Fibroblast of lung (primary cell): ENCODE measurements around the gene WDHD1. TPM values are rescaled to one million over a fixed set of nuclear protein-coding genes. Genes with fewer than 3 reads are reported as not detected.

Experiments
- DNase-seq, 2 donors: peaks; one replicate each; pipeline versions ENCODE4 v3.0.0 to v3.0.0-alpha.2; 2010; ENCODE audit warnings: low read depth in 2 of 2
- H2AFZ ChIP-seq: 2 replicates; pipeline ENCODE4 v1.5.1; 2012; ENCODE audit warnings: low read length, control low read depth, inconsistent platforms
- H3K27ac ChIP-seq: 2 replicates; pipeline ENCODE4 v1.5.1; 2011; ENCODE audit warnings: low read length, control low read depth; ENCODE audit not compliant: insufficient read depth
- H3K27me3 ChIP-seq: 2 replicates; pipeline ENCODE4 v1.5.1; 2011; ENCODE audit warnings: mild to moderate bottlenecking, low read length; ENCODE audit not compliant: control insufficient read depth, insufficient read depth
- H3K36me3 ChIP-seq: 2 replicates; pipeline ENCODE4 v1.5.1; 2011; ENCODE audit warnings: low read length; ENCODE audit not compliant: control insufficient read depth, insufficient read depth
- H3K4me1 ChIP-seq: 2 replicates; pipeline ENCODE4 v1.5.1; 2011; ENCODE audit warnings: low read length; ENCODE audit not compliant: control insufficient read depth, insufficient read depth; ENCODE audit errors: extremely low read depth
- H3K4me2 ChIP-seq: 2 replicates; pipeline ENCODE4 v1.5.1; 2011; ENCODE audit warnings: low read length, control low read depth; ENCODE audit not compliant: insufficient read depth; ENCODE audit errors: extremely low read depth
- H3K4me3 ChIP-seq, 4 experiments: fragments of 200-600 bp in 1 of 4; sonication (generic) in 1 of 4; replicated peaks in 1 of 4; 2 replicates each; pipeline ENCODE4 v1.5.1; 2011 to 2016; ENCODE audit warnings: low read length in 4 of 4, low read depth in 3 of 4, mild to moderate bottlenecking in 3 of 4, control low read depth in 2 of 4, inconsistent platforms in 1 of 4, mixed read lengths in 1 of 4; ENCODE audit not compliant: insufficient read depth in 1 of 4; ENCODE audit errors: control extremely low read depth in 1 of 4
- H3K79me2 ChIP-seq: 2 replicates; pipeline ENCODE4 v1.5.1; 2012; ENCODE audit warnings: mild to moderate bottlenecking, low read length, inconsistent platforms; ENCODE audit not compliant: control insufficient read depth, insufficient read depth
- H3K9ac ChIP-seq: 2 replicates; pipeline ENCODE4 v1.5.1; 2011; ENCODE audit warnings: mild to moderate bottlenecking, low read length, control low read depth; ENCODE audit not compliant: insufficient read depth
- H3K9me3 ChIP-seq: 2 replicates; pipeline ENCODE4 v1.5.1; 2012; ENCODE audit warnings: low read depth, low read length; ENCODE audit not compliant: control insufficient read depth, insufficient read depth
- H4K20me1 ChIP-seq: 2 replicates; pipeline ENCODE4 v1.5.1; 2011; ENCODE audit warnings: low read length; ENCODE audit not compliant: control insufficient read depth, insufficient read depth; ENCODE audit errors: extremely low read depth
- CTCF ChIP-seq, 2 donors: IDR thresholded peaks in 1 of 2; conservative IDR thresholded peaks in 1 of 2; 1 replicate in 1 of 2; 2 replicates in 1 of 2; pipeline ENCODE4 v1.5.1; 2011 to 2012; ENCODE audit warnings: low read length in 2 of 2, control low read depth in 1 of 2, inconsistent platforms in 1 of 2, low read depth in 1 of 2, mild to moderate bottlenecking in 1 of 2
- EZH2 ChIP-seq: IDR thresholded peaks from 2 replicates; pipeline ENCODE4 v1.5.1; 2012; ENCODE audit warnings: low read length, control low read depth, mild to moderate bottlenecking; ENCODE audit errors: missing control alignments
- polyA plus RNA-seq, 2 donors: library from polyadenylated mRNA; depleted of rRNA in 1 of 2; stranded (reverse) in 1 of 2; unstranded in 1 of 2; fragments of >200 nt; gene quantifications; 2 replicates each; pipeline ENCODE4 v1.2.1, GENCODE V29; 2011 to 2012; ENCODE audit warnings: missing spikeins in 1 of 2
- total RNA-seq: library from RNA; depleted of rRNA; stranded (reverse); fragments of >200 nt; gene quantifications from 2 replicates; pipeline ENCODE4 v1.2.1, GENCODE V29; 2014

Gene WDHD1
- total and polyA plus RNA-seq, 2 donors (not counting 1 experiment from before 2014, with no cell fraction given) = 7.3 to 8.6 TPM

- Histone ChIP-seq H3K36me3 (peaks cover 12% of the 10 kb centered on the region), H4K20me1 (no peaks in the 10 kb centered on the region), H3K9me3 (no peaks in the 10 kb centered on the region), H3K9ac (no peak overlapping the region), H2AFZ (no peak overlapping the region), H3K27ac (no peak overlapping the region), H3K27me3 (no peaks in the 10 kb centered on the region), H3K4me1 (peaks cover 2% of the 10 kb centered on the region), H3K4me2 (no peak overlapping the region), H3K79me2 (peaks cover 50% of the 10 kb centered on the region), H3K4me3 (no peak overlapping the region)
- no peak for TF ChIP-seq CTCF (conservative IDR thresholded peaks at IDR 0.05 in 1 of 2, IDR thresholded peaks at IDR 0.05 in 1 of 2; ENCODE audit: low read depth in 1 of 2, low read length in 2 of 2)
- peak in 1 of 2 donors; percentile 18 for DNase-seq
Measured at GRCh38 chr14:55062517-55063351, 35.8 kb upstream of the WDHD1 start.

GRCh38 chr14:55059333-55059732, 32.4 kb upstream of the WDHD1 start:
- no peak overlapping the region for H2AFZ ChIP-seq
- H3K36me3 ChIP-seq = peaks cover 10% of the 10 kb centered on the region
- no peaks in the 10 kb centered on the region for H3K4me1 ChIP-seq
- H3K27ac ChIP-seq = no peak overlapping the region
- peaks cover 2% of the 10 kb centered on the region for H4K20me1 ChIP-seq
- H3K79me2 ChIP-seq = peaks cover 84% of the 10 kb centered on the region
- no peak overlapping the region for H3K4me3 ChIP-seq
- no peak for DNase-seq
- no peaks in the 10 kb centered on the region for H3K27me3 ChIP-seq
- no peak overlapping the region for H3K9ac ChIP-seq
- H3K4me2 ChIP-seq = no peak overlapping the region
- no peak for TF ChIP-seq CTCF (conservative IDR thresholded peaks at IDR 0.05 in 1 of 2, IDR thresholded peaks at IDR 0.05 in 1 of 2; ENCODE audit: low read depth in 1 of 2, low read length in 2 of 2)
- no peak for TF ChIP-seq EZH2
- no peaks in the 10 kb centered on the region for H3K9me3 ChIP-seq

DNA sequence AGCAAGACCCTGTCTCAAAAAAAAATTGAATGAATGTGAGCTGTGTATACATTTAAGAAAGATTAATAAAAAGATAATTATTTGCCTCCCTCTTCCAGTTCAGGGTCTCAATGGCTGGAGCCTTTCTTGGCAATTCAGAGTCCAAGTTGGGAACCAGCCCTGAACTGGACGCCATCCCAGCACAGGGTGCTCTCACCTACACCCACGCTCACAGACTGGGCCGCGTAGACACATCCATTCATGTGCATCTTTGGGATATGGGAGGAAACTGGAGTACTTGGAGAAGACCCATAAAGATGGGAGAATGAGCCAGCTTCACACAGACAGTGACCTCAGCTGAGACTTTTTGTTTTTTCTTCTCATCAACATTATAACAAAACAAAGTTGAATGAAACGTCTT, 31.0 kb upstream of the WDHD1 start:
- peaks cover 95% of the 10 kb centered on the region for H3K79me2 ChIP-seq
- H3K9me3 ChIP-seq = no peaks in the 10 kb centered on the region
- no peak overlapping the region for H2AFZ ChIP-seq
- no peaks in the 10 kb centered on the region for H3K4me1 ChIP-seq
- H3K27ac ChIP-seq = no peak overlapping the region
- no peak for DNase-seq
- H3K9ac ChIP-seq = no peak overlapping the region
- H3K4me3 ChIP-seq = no peak overlapping the region
- H4K20me1 ChIP-seq = peaks cover 2% of the 10 kb centered on the region
- no peak overlapping the region for H3K4me2 ChIP-seq
- peaks cover 6% of the 10 kb centered on the region for H3K36me3 ChIP-seq
- TF ChIP-seq CTCF (conservative IDR thresholded peaks at IDR 0.05 in 1 of 2, IDR thresholded peaks at IDR 0.05 in 1 of 2; ENCODE audit: low read depth in 1 of 2, low read length in 2 of 2) = no peak
- no peak for TF ChIP-seq EZH2
- no peaks in the 10 kb centered on the region for H3K27me3 ChIP-seq
